Chondrocyte (in vitro differentiated cells): ENCODE results near the gene LPCAT1. TPM values are rescaled to one million over a fixed set of nuclear protein-coding genes. Genes with fewer than 3 reads are reported as not detected.

Experiments
- DNase-seq: peaks from one replicate; pipeline ENCODE4 v3.0.0; 2021; ENCODE audit warnings: mixed read lengths, low spot score
- H3K27ac Mint-ChIP-seq: one replicate; pipeline ENCODE4 v1.8.0; 2021; ENCODE audit warnings: mild to moderate bottlenecking, moderate library complexity, mixed read lengths; ENCODE audit not compliant: unreplicated experiment
- H3K27me3 Mint-ChIP-seq: 2 replicates; pipeline ENCODE4 v1.8.0; 2021; ENCODE audit warnings: low read depth, mixed read lengths
- H3K36me3 Mint-ChIP-seq: 2 replicates; pipeline ENCODE4 v1.8.0; 2021; ENCODE audit warnings: low read depth, mixed read lengths
- H3K4me1 Mint-ChIP-seq: 2 replicates; pipeline ENCODE4 v1.8.0; 2021; ENCODE audit warnings: low read depth, mild to moderate bottlenecking, mixed read lengths
- H3K4me3 Mint-ChIP-seq: one replicate; pipeline ENCODE4 v1.8.0; 2021; ENCODE audit warnings: mild to moderate bottlenecking, moderate library complexity, mixed read lengths; ENCODE audit not compliant: unreplicated experiment
- H3K9me3 Mint-ChIP-seq: 2 replicates; pipeline ENCODE4 v1.8.0; 2021; ENCODE audit warnings: low read depth, mixed read lengths
- CTCF ChIP-seq: fragments of 200-600 bp; sonication (generic); IDR thresholded peaks from 2 replicates; pipeline ENCODE4 v1.5.0; 2021; ENCODE audit warnings: antibody characterized with exemption, mild to moderate bottlenecking, moderate library complexity
- total RNA-seq: library from RNA; stranded (reverse); gene quantifications from 3 replicates; pipeline ENCODE4 v1.2.1, GENCODE V29; 2021

Gene LPCAT1
- total RNA-seq, 1 donor from 2014 or later = 49.4 TPM

GRCh38 chr5:1453613-1454012 is 70.1 kb downstream of the LPCAT1 start:
- Mint-ChIP-seq H3K27ac (no peak overlapping the region), H3K4me3 (no peak overlapping the region), H3K36me3 (peaks cover 31% of the 10 kb centered on the region), H3K4me1 (no peaks in the 10 kb centered on the region), H3K27me3 (peaks cover 35% of the 10 kb centered on the region), H3K9me3 (peaks cover 58% of the 10 kb centered on the region)
- no peak for DNase-seq
- no peak for TF ChIP-seq CTCF

GRCh38 chr5:1449081-1449630 is 74.6 kb downstream of the LPCAT1 start:
- H3K9me3 Mint-ChIP-seq = peaks cover 24% of the 10 kb centered on the region
- no peak overlapping the region for H3K27ac Mint-ChIP-seq
- H3K4me3 Mint-ChIP-seq = no peak overlapping the region
- peaks cover 4% of the 10 kb centered on the region for H3K4me1 Mint-ChIP-seq
- peaks cover 10% of the 10 kb centered on the region for H3K36me3 Mint-ChIP-seq
- no peak for DNase-seq
- TF ChIP-seq CTCF = no peak
- peaks cover 63% of the 10 kb centered on the region for H3K27me3 Mint-ChIP-seq

- Mint-ChIP-seq H3K4me3 (no peak overlapping the region), H3K36me3 (peaks cover 6% of the 10 kb centered on the region), H3K27me3 (peaks cover 69% of the 10 kb centered on the region), H3K4me1 (peaks cover 6% of the 10 kb centered on the region), H3K9me3 (peaks cover 18% of the 10 kb centered on the region), H3K27ac (no peak overlapping the region)
- no peak for TF ChIP-seq CTCF
- no peak for DNase-seq
Observed at GRCh38 chr5:1448511-1449011, 75.2 kb downstream of the LPCAT1 start.

- H3K27ac Mint-ChIP-seq = no peak overlapping the region
- H3K27me3 Mint-ChIP-seq = peaks cover 71% of the 10 kb centered on the region
- H3K36me3 Mint-ChIP-seq = peaks cover 2% of the 10 kb centered on the region
- peaks cover 6% of the 10 kb centered on the region for H3K4me1 Mint-ChIP-seq
- H3K9me3 Mint-ChIP-seq = peaks cover 10% of the 10 kb centered on the region
- H3K4me3 Mint-ChIP-seq = no peak overlapping the region
- no peak for TF ChIP-seq CTCF
- DNase-seq = no peak
Observed at GRCh38 chr5:1447671-1448361, 75.9 kb downstream of the LPCAT1 start.

- peaks cover 67% of the 10 kb centered on the region for H3K27me3 Mint-ChIP-seq
Observed at GRCh38 chr5:1446602-1447343, 77.0 kb downstream of the LPCAT1 start.

More at GRCh38 chr5:1446602-1447343, 77.0 kb downstream of the LPCAT1 start:
- no peak for TF ChIP-seq CTCF
- Mint-ChIP-seq H3K27ac (no peak overlapping the region), H3K36me3 (peaks cover 2% of the 10 kb centered on the region), H3K4me1 (peaks cover 6% of the 10 kb centered on the region), H3K9me3 (peaks cover 2% of the 10 kb centered on the region), H3K4me3 (no peak overlapping the region)
- no peak for DNase-seq
